NCI-H510A (cell line): ENCODE measurements around the gene APOO.
A peak's percentile ranks its signal among the peaks of the same experiment; 100 is the strongest.
"Not testable (repeated sequence)": the region's sequence is repeated elsewhere in the genome, so short reads cannot be mapped to it uniquely, and the experiment has no call there.

ENCODE experiments used
- DNase-seq: peaks from one replicate; lab custom pipeline; 2025; lab: John Stamatoyannopoulos, UW

The APOO gene

DNA sequence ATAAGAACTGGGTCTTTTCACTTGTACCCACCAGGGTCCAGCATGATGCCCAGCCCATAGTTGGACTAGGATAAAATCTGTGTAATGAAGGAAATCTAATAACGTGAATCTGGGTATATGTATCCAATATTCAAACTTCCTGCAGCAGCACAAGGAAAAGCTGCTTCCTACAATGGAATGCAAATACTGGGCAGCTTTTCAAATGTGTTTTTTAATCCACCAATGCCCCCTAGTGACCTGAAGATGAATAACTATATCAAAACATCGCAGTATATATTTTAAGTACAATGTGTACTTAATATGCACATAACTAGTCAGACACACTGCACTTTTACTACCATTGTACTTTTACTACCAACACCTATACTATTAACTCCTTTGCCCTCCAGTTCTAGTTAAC lies 5.3 kb downstream of the APOO start:
- DNase-seq: no peak

DNA sequence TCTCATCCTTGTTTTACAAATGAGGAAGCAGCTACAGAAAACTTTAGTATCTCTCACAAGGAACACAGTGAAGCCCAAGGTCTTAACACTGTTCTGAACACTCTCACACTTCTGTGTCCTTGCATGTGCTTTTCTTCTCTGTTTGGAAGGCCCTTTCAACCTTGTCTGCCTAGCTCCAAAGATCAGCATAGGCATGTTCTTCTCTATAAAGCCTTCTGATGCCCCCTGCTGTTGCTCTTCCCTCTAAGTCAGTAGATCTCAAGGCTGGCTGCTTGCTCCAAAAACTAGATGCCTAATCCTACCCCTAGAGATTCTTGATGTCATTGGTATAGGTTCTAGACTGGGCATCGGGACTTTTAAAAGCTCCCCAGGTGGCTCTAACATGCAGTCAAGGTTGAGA lies 5.9 kb downstream of the APOO start:
- peak; percentile 28 for DNase-seq

DNA sequence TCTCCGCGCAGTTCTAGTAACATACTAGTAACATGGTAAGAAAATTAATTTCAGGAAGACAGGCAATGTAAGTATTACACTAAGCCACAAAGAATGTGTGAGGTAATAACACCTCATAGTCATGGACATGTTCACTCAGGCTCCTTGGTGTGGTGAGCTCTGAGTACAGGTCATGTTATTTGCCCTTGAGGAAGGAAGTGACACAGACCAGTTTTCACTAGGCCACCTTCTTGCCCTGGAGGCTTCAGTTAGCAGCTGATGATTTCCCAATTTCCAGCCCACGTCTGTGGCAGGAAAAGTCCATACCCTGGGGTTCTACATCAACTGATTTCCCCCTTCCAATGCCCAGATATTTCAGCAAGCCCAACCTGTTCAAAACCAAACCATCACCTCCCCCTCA lies 6.7 kb downstream of the APOO start:
- DNase-seq: no peak

DNA sequence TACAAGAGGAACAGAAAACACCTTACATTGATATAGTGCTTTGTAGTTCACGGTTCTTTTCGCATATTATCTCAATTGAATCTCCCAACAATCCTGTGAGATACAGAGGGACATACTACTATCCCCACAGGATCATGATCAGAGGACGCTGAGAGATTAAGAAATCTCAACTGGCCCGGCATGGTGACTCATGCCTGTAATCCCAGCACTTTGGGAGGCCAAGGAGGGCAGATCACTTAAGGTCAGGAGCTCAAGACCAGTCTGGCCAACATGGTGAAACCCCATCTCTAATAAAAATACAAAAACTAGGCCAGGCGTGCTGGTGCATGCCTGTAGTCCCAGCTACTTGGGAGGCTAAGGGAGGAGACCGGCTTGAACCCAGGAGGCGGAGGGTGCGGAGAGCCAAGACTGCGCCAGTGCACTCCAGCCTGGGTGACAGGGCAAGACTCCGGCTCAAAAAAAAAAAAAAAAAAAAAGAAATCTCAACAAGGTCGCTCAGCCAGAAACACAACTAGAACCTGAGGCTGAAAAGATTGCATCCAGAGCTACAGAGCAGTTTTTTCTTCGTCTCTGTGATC lies 7.4 kb downstream of the APOO start:
- DNase-seq: no peak

DNA sequence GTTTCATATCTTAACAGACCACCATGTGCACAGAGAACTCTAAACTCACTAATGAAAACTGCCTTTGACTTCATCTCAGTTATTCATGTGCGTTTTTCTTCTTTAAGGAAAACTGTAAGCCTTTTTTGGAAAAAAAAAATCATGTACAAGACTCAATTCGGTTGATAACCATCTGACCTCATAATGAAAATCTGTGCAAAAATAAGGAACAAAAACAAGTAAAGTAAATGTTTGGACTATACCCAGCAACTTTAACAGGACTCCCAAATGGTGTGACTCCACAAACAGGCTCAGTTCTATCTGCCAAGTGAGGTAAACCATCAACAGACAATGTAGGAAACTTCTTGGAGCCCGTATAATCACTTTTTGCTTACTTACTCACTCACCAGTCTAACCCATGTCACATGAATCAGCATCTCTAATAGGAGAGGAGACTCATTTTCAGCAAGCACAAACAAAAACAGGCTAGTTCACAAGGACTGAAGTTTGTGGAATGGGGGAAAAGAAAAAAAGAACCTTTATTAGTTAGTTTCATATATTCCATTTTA lies 9.3 kb downstream of the APOO start:
- no peak for DNase-seq

DNA sequence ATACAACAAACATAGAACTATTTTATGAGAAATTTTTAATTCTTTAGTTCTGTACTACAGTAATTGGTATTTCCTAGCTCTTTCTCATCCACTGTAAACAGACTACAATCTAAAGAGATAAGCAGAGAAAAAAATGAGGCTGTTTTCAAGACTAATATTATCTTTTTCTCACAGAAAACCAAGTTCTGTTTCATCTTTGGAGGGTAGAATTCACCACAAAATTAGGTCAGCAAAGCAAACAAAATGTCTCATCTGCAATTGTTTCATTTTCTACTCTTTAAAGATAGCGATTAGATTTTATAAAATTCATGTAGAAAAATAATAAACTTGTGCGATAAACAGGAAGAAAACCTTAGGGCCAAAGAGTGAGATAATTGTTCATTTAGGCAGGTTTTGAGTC lies 10.8 kb downstream of the APOO start:
- DNase-seq: no peak

DNA sequence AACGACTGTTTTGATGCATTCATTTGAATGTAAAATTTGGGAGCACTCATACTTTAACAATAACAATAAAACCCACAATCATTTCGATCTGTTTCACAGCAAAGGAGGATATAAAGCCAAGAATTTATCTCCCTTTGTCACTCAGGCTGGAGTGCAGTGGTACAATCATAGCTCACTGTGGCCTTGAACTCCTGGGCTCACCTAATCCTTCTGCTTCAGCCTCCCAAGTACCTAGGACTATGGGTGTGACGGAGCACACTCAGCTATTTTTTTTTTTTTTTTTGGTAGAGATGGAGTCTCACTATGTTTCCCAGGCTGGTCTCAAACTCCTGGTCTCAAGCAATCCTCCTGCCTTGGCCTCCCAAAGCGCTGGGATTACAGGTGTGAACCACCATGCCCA lies 11.2 kb downstream of the APOO start:
- DNase-seq: not testable (repeated sequence)

DNA sequence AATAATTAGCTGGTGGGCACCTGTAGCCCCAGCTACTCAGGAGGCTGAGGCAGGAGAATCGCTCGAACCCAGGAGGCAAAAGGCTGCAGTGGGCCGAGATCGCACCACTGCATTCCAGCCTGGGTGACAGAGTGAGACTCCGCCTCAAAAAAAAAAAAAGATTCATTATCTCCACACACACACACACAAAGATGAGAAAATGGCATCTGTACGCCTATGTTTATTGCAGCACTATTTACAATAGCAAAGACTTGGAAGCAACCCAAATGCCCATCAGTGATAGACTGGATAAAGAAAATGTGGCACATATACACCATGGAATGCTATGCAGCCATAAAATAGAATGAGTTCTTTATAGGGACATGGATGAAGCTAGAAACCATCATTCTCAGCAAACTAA lies 12.7 kb downstream of the APOO start:
- DNase-seq: not testable (repeated sequence)

DNA sequence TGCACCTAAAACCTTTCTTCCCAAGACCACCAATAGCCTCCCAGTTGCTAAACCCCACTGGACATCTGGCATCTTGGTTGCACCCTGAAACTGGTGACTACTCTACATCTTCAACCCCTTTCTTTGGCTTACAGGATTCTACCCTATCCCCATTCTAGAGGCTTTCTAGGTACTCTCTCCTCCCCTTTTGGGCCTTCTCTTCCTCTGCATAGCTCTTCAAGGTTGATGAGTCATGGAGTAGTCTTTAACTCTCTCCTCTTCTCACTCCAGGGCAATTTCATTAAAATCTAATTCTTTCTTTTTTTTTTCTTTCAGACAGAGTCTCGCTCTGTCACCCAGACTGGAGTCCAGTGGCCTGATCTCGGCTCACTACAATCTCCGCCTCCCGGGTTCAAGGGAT lies 16.8 kb downstream of the APOO start:
- no peak for DNase-seq

DNA sequence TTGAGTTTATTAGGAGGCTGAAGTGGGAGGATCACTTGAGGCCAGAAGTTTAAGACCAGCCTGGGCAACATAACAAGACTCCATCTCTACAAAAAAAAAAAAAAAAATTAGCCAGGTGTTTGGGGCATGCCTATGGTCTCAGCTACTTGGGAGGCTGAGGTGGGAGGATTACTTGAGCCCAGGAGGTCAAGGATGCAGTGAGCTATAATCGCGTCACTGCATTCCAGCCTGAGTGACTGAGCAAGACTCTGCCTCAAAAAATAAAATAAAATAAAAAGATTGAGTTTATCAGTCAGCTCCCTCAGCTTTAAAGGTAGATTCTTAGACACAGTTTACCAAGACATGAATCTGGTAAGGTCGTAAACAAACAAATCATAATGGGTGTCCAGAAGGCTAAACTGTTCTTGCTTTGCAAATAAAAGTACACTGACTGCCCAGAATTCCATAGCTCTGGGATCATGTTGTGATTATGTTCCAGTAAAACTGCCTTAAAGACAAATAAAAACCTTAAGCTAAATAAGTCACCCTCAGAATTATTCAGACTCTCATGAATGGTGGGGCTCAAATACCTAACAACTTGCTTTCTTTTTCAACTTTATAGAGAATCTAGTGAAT lies 18.7 kb downstream of the APOO start:
- no peak for DNase-seq

DNA sequence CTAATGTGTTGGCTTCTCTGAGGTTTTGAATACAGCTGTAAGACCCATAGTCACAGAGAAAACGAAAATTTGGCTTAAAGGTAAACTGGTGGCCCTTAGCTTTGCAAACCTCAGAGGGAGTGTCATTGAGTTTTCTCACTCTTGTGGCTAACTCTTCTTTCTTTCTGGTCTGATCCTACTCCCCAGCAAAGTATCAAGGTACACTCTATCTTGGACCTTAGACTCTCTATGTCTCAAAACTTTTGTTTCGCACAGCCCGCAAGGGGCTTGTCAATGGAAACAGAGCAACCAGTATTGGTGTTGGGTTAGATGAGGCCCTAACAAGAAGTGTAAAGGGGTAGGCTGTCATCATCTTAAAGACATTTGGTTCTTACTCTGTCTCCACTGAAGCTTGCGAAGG lies 19.8 kb downstream of the APOO start:
- DNase-seq: no peak

DNA sequence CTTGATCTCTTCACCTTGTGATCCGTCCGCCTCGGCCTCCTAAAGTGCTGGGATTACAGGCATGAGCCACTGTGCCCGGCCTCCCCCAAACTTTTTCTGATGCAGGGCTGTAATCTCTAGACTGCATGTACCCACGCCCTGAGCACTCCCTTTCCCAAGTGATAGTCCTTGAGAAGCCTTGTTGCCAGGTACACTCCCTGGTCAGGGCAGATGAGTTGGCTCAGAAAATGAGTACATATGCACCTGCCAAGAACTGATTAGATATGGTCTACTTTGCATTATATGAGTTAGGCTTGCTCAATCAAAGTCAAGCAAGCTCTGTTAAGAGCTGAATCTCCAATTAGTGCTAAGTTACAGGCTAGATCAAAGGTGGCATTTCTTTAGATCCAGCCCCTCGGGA lies 20.3 kb downstream of the APOO start:
- no peak for DNase-seq

DNA sequence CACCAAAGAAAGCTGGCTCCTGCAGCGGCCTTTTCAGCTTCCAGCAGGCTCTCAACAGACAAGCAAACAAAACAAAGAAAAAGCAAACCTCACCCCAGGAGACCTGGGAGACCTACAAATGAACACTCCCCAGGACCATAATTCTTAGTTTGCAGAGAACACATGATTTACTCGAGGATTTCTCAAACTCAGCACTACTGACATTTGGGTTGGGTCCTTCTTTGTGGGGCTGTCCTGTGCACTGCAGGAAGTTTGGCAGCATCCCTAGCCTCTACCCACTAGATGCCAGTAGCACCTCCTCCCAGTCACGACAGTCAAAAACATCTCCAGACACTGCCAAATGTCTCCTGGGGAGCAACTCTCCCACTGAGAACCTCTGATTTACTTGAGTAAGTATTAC lies 21.9 kb downstream of the APOO start:
- DNase-seq: no peak

DNA sequence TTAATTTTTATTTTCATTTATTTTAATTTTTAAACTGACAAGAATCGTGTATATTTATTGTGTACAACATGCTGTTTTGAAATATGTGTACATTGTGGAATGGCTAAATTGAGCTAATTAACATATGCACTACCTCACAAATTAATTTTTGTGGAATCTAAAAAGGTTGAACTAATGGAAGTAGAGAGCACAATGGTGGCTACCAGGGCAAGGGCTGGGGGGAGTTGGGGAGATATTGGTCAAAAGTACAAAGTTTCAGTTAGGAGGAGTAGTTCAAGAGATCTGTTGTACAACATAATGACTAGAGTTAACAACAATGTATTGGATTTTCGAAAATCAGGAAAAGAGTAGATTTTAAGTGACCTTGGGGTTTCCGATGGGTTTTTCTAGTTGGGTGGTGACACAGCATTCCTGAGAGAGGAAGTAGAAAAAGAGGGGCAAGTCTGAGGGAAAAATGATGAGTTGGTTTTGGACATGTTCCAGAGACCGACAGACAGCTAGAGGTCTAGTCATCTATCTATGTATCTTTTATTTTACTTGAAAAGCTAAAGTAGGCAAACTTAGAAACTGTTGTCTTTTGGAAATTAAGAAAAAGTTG lies 23.2 kb downstream of the APOO start:
- no peak for DNase-seq

DNA sequence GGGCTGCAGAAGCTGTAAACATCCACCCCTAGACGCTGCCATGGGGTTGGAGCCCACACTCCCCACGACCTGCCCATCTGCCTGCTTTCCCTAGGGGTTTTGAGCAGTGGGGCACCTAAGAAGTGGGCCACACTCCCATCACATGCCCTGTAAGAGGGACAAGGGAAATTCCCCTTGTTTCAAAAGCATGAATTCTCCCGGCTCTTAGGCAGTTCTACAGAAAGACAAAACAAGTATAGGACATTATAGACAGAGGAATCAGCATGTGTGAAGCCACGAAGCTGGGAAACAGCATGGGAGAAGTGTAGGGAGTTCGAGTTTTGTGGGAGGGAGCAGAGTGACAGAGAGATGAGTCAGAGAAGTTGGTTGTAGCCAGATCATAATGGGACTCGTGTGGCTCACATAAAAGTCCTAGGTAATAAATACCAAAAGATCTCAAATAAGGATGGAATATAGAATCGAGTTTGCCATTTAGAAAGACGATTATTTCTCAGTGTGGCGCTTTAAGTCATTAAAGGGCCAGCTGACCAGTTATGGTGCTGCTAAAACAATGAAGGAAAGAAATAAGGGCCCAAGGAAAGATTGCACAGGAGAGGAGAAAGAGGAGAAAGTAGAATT lies 23.9 kb downstream of the APOO start:
- DNase-seq: no peak

DNA sequence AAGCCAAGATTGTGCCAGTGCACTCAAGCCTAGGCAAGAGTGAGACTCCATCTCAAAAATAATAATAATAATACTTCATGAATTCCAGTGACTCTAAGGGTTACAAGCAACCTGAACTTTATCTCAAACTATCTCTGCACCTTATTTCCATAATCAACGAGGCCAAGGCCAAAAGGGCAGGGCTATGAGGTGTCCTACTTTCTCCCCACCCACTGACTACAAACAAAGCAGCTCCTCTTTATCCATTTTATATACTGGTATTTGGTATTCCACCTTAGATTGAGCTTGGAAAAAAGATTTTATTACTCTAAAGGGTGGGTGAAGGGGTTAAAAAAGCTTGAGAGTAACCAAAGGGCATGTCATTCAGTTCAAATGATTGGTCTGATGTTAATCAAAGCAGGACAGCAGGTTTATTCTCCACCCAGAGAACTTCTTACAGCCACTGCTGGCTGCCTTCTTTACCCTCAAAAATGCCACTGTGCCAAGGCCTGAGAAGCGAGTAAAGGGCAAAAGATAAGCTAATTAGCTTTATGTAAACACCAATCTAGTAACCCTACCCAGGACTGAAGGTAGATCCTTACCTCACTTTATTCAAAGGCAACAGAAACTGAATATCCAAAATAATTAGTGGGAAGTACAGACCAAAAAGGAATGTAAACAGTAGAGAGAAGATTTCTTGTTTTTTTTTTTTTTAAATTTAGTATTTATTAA lies 28.2 kb downstream of the APOO start:
- no peak for DNase-seq

DNA sequence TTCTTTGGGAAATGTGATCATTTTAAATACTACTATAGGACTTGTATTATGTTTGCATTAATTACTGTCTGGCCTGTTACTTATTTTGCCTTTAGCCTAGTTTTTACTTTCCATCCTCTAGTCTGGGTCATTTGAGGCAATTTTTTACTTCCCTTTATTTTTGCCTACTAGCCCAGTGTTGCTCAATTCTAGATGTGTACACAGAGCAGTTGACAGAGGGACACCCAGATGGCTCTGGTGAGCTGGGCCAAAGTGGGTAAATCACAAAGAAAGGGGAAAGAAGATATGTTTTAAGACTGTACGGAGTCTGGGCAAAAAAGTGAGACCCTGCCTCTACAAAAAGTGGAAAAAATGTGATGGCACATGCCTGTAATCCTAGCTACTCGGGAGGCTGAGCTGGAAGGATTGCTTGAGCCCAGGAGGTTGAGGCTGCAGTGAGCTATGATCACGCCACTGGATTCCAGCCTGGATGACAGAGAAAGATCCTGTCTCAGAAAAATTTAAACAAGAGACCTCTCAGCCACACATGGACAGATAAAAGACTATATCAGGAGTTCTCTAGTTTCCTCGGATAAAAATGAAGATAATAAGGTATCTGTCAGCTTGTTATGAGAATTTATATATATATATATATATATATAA lies 35.7 kb downstream of the APOO start:
- DNase-seq: no peak

DNA sequence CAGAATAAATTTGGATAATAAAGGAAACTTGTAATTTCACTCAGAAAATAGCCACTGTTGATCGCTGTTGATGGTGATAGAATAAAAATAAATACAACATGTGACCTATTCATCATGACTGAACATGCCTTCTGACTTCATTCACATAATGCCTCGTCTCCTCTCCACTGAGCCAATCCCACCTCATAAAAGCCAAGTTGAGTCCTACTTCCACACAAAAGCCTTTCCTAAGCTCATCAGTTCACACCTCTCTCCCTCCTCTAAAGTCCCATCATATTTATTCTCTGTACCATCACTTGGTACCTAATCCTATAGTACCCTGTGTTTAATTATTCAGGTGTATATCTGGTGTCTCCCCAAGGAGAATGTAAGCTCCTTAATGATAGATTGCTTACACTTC lies 37.7 kb downstream of the APOO start:
- no peak for DNase-seq

DNA sequence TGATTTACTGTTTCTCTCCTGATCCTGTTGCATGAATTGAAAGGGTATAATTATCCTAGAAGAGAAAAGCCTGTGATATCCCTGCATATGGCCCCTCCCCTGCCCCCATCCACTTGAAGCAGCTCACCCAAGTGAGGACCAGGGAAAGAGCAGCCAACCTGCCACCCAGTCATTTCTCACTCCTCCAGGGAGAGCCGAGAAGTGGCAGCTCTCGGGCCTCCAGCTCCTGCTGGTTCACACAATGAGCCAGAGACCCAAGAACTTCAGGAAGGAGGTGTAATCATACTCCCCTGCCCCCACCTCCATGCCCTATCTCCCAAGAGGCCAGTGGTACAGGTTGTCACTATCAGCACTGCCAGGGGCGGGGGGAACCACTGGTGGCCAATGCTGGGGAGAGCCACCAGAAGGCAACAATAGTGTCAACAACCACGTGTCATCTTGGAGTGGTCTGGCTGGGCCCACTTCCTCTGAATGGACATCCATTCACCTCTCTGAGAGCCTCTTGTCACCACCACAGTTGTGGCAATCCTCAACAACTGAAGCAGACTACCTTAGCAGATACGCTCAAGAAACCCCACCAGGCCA lies 42.9 kb downstream of the APOO start:
- no peak for DNase-seq

DNA sequence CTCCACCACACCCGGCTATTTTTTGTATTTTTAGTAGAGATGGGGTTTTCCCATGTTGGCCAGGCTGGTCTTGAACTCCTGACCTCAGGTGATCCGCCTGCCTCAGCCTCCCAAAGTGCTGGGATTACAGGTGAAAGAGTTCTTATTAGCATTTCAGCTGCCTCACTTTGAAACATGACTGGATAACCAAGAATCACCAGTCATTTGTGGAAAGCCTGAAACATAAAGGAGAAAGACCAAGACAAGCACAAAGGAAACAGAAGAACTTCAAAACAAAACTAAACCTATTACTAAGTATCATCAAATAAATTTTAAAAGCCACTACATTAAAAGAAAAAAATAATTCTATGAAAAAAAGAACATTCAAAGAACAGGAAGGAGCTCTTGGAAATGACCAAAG lies 45.8 kb downstream of the APOO start:
- not testable (repeated sequence) for DNase-seq

DNA sequence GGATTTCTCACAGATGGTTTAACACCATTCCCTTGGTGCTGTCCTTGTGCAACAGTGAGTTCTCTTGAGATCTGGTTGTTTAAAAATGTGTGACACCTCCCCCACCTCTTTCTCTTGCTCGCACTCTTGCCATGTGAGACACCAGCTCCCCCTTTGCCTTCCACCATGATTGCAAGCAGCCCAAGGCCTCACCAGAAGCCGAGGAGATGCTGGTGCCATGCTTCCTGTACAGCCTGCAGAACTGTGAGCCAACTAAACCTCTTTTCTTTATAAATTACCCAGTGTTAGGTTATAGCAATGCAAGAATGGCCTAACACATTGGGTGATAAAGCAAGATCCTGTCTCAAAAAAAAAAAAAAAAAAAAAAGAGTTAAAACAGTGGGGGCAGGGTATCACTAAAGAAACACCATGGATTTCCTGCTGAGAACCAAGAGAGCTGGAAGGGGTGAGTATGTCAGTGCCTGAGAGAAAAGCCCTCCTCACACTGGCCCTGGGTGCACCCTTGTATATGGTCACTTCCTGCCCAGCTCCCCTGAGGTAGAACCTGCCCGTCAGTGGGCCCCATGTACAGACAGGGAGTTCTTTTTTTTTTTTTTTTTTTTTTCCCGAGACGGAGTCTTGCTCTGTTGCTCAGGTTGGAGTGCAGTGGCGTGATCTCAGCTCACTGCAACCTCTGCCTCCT lies 46.4 kb downstream of the APOO start:
- no peak for DNase-seq
